ENCODE results near the gene RAB11B.

Gene RAB11B

DNA sequence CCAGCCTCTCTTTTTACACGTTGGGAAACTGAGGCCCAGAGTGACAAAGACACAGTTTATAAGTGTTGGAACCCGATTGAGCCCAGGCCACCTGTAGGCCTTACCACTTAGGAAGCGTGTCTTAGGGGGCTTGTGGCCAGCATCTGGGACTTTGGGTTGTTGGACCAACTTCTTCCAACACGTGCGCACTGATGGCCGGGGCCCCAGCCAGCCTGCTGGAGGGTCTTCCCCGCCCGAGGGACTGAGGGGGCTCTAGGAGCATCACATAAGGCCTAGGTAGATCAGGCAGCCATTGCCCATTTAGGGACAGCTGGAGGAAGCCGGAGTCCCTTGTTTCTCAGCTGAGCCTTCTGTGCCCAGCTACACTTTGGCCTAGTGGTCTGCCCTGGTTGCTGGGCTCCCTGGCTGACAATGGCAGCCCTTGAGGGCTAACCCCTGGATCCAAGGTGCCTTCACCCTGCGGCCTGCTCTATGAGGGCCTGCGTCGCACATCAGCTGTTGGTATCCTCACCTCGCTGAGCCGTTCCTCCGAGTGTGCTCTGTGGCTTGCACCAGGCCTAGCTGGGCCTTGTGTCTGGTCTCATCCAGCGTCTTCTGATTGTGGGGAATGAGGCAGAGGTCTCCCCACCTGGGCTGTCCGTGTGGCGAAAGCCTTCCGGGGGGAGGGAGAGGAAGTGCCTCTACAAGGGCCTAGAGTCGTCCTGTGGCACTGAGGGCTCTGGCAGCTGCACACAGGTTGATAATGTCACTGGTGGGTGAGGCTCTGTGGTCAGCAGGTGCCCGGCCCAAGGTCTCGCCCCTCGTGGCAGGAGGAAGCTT lies 1.2 kb downstream of the RAB11B start:
- H3K36me3 ChIP-seq (ENCODE audit: low read depth) = 0 out of 2 replicates have a peak, but pooled peaks cover 6% of the 10 kb centered on the region
- DNase-seq (ENCODE audit: low spot score) (no peak), ATAC-seq (ENCODE audit: low read depth) (no peak)
- H3K4me3 ChIP-seq (ENCODE audit: severe bottlenecking) = peak overlapping the region; percentile 10
- TF ChIP-seq, protein P1, sequence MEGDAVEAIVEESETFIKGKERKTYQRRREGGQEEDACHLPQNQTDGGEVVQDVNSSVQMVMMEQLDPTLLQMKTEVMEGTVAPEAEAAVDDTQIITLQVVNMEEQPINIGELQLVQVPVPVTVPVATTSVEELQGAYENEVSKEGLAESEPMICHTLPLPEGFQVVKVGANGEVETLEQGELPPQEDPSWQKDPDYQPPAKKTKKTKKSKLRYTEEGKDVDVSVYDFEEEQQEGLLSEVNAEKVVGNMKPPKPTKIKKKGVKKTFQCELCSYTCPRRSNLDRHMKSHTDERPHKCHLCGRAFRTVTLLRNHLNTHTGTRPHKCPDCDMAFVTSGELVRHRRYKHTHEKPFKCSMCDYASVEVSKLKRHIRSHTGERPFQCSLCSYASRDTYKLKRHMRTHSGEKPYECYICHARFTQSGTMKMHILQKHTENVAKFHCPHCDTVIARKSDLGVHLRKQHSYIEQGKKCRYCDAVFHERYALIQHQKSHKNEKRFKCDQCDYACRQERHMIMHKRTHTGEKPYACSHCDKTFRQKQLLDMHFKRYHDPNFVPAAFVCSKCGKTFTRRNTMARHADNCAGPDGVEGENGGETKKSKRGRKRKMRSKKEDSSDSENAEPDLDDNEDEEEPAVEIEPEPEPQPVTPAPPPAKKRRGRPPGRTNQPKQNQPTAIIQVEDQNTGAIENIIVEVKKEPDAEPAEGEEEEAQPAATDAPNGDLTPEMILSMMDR (IDR thresholded peaks at IDR 0.05; ENCODE audit: poor library complexity, severe bottlenecking) = no peak
- peak overlapping the region; percentile 88 for H3K27ac ChIP-seq (ENCODE audit: poor library complexity, severe bottlenecking)
- no peaks in the 10 kb centered on the region for H3K27me3 ChIP-seq (ENCODE audit: insufficient read depth, poor library complexity, severe bottlenecking)
- H3K9me3 ChIP-seq (ENCODE audit: severe bottlenecking) = no peaks in the 10 kb centered on the region
- H3K4me1 ChIP-seq (ENCODE audit: insufficient read depth, poor library complexity, severe bottlenecking) = peaks cover 15% of the 10 kb centered on the region

DNA sequence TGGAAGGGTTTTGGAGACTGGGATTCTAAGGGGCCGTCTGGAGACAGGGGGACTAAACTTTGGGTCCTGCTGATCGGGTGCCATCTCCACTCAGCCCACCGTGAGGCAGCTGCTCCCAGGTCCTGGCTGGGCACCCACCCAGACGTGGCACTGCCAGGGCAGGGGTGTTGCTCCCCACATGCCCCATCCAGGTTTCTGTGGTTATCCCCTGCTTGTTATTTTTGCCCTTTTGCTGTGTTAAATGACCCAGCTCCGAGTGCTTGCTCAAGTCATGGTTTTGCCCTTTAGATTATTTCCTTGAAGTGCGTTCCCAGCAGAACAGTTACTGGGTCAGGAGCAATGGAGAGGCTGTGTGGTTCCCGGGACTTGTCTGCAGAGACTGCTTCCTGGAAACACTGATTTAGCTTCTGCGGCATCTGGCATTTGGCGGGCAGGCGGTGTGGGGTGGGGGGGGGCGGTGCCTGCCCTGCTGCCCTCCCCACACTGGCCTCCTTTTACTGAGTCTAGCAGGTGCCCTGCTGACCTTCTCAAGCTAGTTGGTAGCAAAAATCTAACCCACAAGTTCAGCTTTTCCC lies 1.9 kb downstream of the RAB11B start:
- ATAC-seq (ENCODE audit: low read depth) = no peak
- TF ChIP-seq, protein P1 (IDR thresholded peaks at IDR 0.05; ENCODE audit: poor library complexity, severe bottlenecking) = no peak
- no peak for DNase-seq (ENCODE audit: low spot score)
- Histone ChIP-seq H3K9me3 (ENCODE audit: severe bottlenecking) (no peaks in the 10 kb centered on the region), H3K27me3 (ENCODE audit: insufficient read depth, poor library complexity, severe bottlenecking) (no peaks in the 10 kb centered on the region), H3K4me3 (ENCODE audit: severe bottlenecking) (no peak overlapping the region), H3K27ac (ENCODE audit: poor library complexity, severe bottlenecking) (peak overlapping the region; percentile 88), H3K36me3 (ENCODE audit: low read depth) (0 out of 2 replicates have a peak, but pooled peaks cover 6% of the 10 kb centered on the region), H3K4me1 (ENCODE audit: insufficient read depth, poor library complexity, severe bottlenecking) (peaks cover 20% of the 10 kb centered on the region)

DNA sequence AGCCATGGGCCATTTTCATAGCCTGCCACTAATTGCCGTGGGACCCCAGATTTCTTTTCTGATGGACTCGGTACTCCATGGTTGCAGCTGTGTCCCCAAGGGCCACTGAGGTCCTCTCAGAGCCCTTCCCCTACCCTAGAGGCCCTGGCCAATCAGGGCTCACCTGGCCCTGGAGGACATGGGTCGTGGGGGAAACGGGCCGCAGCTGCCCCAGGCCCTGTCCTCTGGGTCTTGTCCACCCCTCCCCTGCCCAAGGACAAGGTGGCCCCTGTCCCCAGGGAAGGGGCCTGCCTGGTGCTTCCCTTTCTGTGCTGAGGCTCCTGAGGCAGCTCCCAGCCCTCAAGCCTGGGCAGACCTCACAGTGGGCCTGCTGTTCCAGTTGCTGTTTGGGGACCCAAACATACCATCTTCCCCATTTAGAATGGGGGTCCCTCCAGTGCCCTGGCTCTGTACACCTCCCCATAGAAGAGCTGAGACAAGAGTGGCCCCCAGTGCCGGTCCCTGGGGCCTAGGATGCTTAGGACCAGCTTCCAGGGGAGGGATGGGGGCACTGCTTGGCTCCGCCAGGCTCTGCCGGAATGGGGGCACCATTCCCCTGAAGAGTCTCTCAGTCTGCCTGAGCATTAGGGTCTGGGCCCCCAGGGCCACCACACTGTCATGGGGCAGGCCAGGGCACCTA lies 3.2 kb downstream of the RAB11B start:
- Histone ChIP-seq H3K36me3 (ENCODE audit: low read depth) (0 out of 2 replicates have a peak, but pooled peaks cover 6% of the 10 kb centered on the region), H3K4me3 (ENCODE audit: severe bottlenecking) (no peak overlapping the region), H3K27ac (ENCODE audit: poor library complexity, severe bottlenecking) (peak overlapping the region; percentile 69), H3K27me3 (ENCODE audit: insufficient read depth, poor library complexity, severe bottlenecking) (no peaks in the 10 kb centered on the region), H3K9me3 (ENCODE audit: severe bottlenecking) (no peaks in the 10 kb centered on the region), H3K4me1 (ENCODE audit: insufficient read depth, poor library complexity, severe bottlenecking) (peaks cover 28% of the 10 kb centered on the region)
- ATAC-seq (ENCODE audit: low read depth) = no peak
- TF ChIP-seq, protein P1 (IDR thresholded peaks at IDR 0.05; ENCODE audit: poor library complexity, severe bottlenecking) = no peak
- no peak for DNase-seq (ENCODE audit: low spot score)

DNA sequence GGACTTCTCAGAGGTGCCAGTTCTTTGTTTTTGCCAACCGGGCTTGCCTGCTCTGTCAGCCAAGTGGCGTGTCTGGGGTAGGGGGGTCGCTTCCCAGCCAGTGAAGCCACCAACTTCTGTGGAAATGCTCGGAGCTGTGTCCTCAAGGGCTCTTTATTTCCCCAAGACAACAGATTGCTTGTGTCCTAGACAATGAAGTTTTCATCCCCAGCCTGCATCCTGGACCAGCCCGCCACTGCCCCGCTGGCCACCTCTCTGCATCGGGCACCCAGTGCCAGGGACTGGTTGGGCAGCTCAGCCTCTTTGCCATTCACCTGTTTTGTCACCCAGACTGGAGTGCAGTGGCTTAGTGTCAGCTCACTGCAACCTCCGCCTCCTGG lies 3.7 kb downstream of the RAB11B start:
- Histone ChIP-seq H3K4me1 (ENCODE audit: insufficient read depth, poor library complexity, severe bottlenecking) (peaks cover 28% of the 10 kb centered on the region), H3K27me3 (ENCODE audit: insufficient read depth, poor library complexity, severe bottlenecking) (no peaks in the 10 kb centered on the region), H3K4me3 (ENCODE audit: severe bottlenecking) (no peak overlapping the region), H3K27ac (ENCODE audit: poor library complexity, severe bottlenecking) (peak overlapping the region; percentile 69), H3K9me3 (ENCODE audit: severe bottlenecking) (no peaks in the 10 kb centered on the region), H3K36me3 (ENCODE audit: low read depth) (0 out of 2 replicates have a peak, but pooled peaks cover 6% of the 10 kb centered on the region)
- no peak for ATAC-seq (ENCODE audit: low read depth)
- TF ChIP-seq, protein P1 (IDR thresholded peaks at IDR 0.05; ENCODE audit: poor library complexity, severe bottlenecking) = no peak
- DNase-seq (ENCODE audit: low spot score) = no peak
